HCT116 (cell line): ENCODE data around the gene ANGPTL5. TPM values are rescaled to one million over a fixed set of nuclear protein-coding genes. Genes with fewer than 3 reads are reported as not detected.
A peak's percentile ranks its signal among the peaks of the same experiment; 100 is the strongest.

ENCODE experiments used
- ATAC-seq: fragments of 200-7000 bp; cut with Tn5 transposase; 2 replicates; pipeline ENCODE4 v1.9.1; 2020; ENCODE audit warnings: mild to moderate bottlenecking, moderate library complexity
- BruUV-seq: library from RNA; stranded (reverse); fragments of 400-500 nt; replicated peaks from 2 replicates; lab custom pipeline; 2021; lab: Mats Ljungman, UMichigan
- CTCF ChIA-PET: fragments of 300-600 bp; sonication (Branson Sonifier 250); formaldehyde crosslinking; loops from one replicate; lab custom pipeline; 2021; ENCODE audit warnings: antibody characterized with exemption; lab: Charles Lee
- POLR2A ChIA-PET: fragments of 300-600, 350-600 bp; sonication (Branson Sonifier 250); formaldehyde crosslinking; loops from one replicate; lab custom pipeline; 2021; ENCODE audit warnings: antibody characterized with exemption; lab: Charles Lee
- RAD21 ChIA-PET, 2 experiments: fragments of 300-600 bp; sonication (Branson Sonifier 250); formaldehyde crosslinking; loops; one replicate each; lab custom pipeline; 2023; ENCODE audit warnings: low total read pairs in 2 of 2; ENCODE audit not compliant: uncharacterized antibody in 2 of 2, unreplicated experiment in 2 of 2, low non-redundant PET in 1 of 2; lab: Charles Lee
- DNase-seq: peaks from one replicate; pipeline ENCODE4 v3.0.0-alpha.2; 2010; ENCODE audit warnings: low read depth, low spot score
- H2AFZ ChIP-seq: fragments of 200-600 bp; shearing (Covaris generic), sonication (generic); 2 replicates; pipeline ENCODE4 v1.6.1; 2017; ENCODE audit warnings: low read depth, mixed run types, mixed read lengths, antibody characterized with exemption, low read length; ENCODE audit not compliant: poor library complexity, severe bottlenecking
- H3K27ac ChIP-seq: 2 replicates; pipeline ENCODE4 v1.5.1; 2012; ENCODE audit warnings: low read depth, low read length
- H3K27me3 ChIP-seq: fragments of 200-600 bp; sonication (generic); 2 replicates; pipeline ENCODE4 v1.6.1; 2016; ENCODE audit warnings: mixed run types, low read length, mixed read lengths; ENCODE audit not compliant: insufficient read depth
- H3K36me3 ChIP-seq, 2 experiments: fragments of 200-500 bp in 1 of 2; fragments of 200-600 bp in 1 of 2; sonication (Bioruptor generic) in 1 of 2; sonication (generic) in 1 of 2; 2 replicates each; pipeline versions ENCODE4 v1.5.1 to v1.6.1; 2014 to 2016; ENCODE audit warnings: low read length in 2 of 2, inconsistent platforms in 1 of 2, mixed read lengths in 1 of 2, mixed run types in 1 of 2; ENCODE audit not compliant: insufficient read depth in 2 of 2, control insufficient read depth in 1 of 2
- H3K4me1 ChIP-seq, 2 experiments: fragments of 200-600 bp in 1 of 2; sonication (generic) in 1 of 2; 2 replicates each; pipeline versions ENCODE4 v1.5.1 to v1.6.1; 2012 to 2017; ENCODE audit warnings: low read length in 2 of 2, inconsistent platforms in 1 of 2, mild to moderate bottlenecking in 1 of 2, mixed read lengths in 1 of 2, mixed run types in 1 of 2, moderate library complexity in 1 of 2; ENCODE audit not compliant: insufficient read depth in 2 of 2, control insufficient read depth in 1 of 2
- H3K4me2 ChIP-seq: fragments of 200-600 bp; sonication (generic); 2 replicates; pipeline ENCODE4 v1.6.1; 2017; ENCODE audit warnings: mixed run types, low read length, mixed read lengths
- H3K4me3 ChIP-seq, 2 experiments: fragments of 200-600 bp in 1 of 2; sonication (generic) in 1 of 2; replicated peaks in 1 of 2; 2 replicates each; pipeline ENCODE4 v1.5.1; 2011 to 2016; ENCODE audit warnings: low read length in 2 of 2, control low read depth in 1 of 2, low read depth in 1 of 2, mild to moderate bottlenecking in 1 of 2, mixed read lengths in 1 of 2, mixed run types in 1 of 2
- H3K79me2 ChIP-seq: fragments of 200-600 bp; sonication (generic); 2 replicates; pipeline ENCODE4 v1.6.1; 2017; ENCODE audit warnings: mild to moderate bottlenecking, mixed run types, low read length, moderate library complexity, mixed read lengths; ENCODE audit not compliant: insufficient read depth
- H3K9ac ChIP-seq: fragments of 200-600 bp; sonication (generic); 2 replicates; pipeline ENCODE4 v1.6.1; 2016; ENCODE audit warnings: low read length, mixed read lengths
- H3K9me2 ChIP-seq: fragments of 200-600 bp; sonication (generic), shearing (Covaris generic); 2 replicates; pipeline ENCODE4 v1.6.1; 2017; ENCODE audit warnings: mixed run types, mild to moderate bottlenecking, moderate library complexity; ENCODE audit not compliant: insufficient read depth
- H3K9me3 ChIP-seq, 2 experiments: fragments of 200-500 bp in 1 of 2; fragments of 200-600 bp in 1 of 2; sonication (Bioruptor generic) in 1 of 2; sonication (generic) in 1 of 2; 2 replicates each; pipeline ENCODE4 v1.6.1; 2014 to 2017; ENCODE audit warnings: low read length in 2 of 2, mixed read lengths in 2 of 2, inconsistent platforms in 1 of 2, low read depth in 1 of 2, mild to moderate bottlenecking in 1 of 2, mixed run types in 1 of 2, moderate library complexity in 1 of 2; ENCODE audit not compliant: control insufficient read depth in 1 of 2, insufficient read depth in 1 of 2
- H4K20me1 ChIP-seq: fragments of 200-600 bp; sonication (generic), shearing (Covaris generic); 2 replicates; pipeline ENCODE4 v1.6.1; 2017; ENCODE audit warnings: mixed run types, mild to moderate bottlenecking, moderate library complexity; ENCODE audit not compliant: insufficient read depth
- ATF3 ChIP-seq: IDR thresholded peaks from 2 replicates; pipeline ENCODE4 v1.6.1; 2012
- CEBPB ChIP-seq: IDR thresholded peaks from 2 replicates; pipeline ENCODE4 v1.6.1; 2012; ENCODE audit warnings: low read depth
- CTCF ChIP-seq, 3 experiments: fragments of 200-600 bp in 1 of 3; sonication (generic) in 1 of 3; IDR thresholded peaks in 2 of 3; conservative IDR thresholded peaks in 1 of 3; 2 replicates each; pipeline ENCODE4 v1.5.1; 2012 to 2017; ENCODE audit warnings: low read depth in 2 of 3, low read length in 2 of 3, antibody characterized with exemption in 1 of 3, borderline replicate concordance in 1 of 3, control low read depth in 1 of 3, mild to moderate bottlenecking in 1 of 3, mixed read lengths in 1 of 3, mixed run types in 1 of 3, moderate library complexity in 1 of 3; ENCODE audit not compliant: insufficient read depth in 1 of 3
- EGR1 ChIP-seq: IDR thresholded peaks from 2 replicates; pipeline ENCODE4 v1.6.1; 2012; ENCODE audit warnings: low read depth
- ELF1 ChIP-seq: IDR thresholded peaks from 2 replicates; pipeline ENCODE4 v1.6.1; 2012; ENCODE audit warnings: low read depth, borderline replicate concordance
- EZH2 ChIP-seq: fragments of 200-600 bp; sonication (generic); IDR thresholded peaks from 2 replicates; pipeline ENCODE4 v1.6.1; 2017; ENCODE audit warnings: antibody characterized with exemption, mixed run types
- EZH2phosphoT487 ChIP-seq: fragments of 200-600 bp; IDR thresholded peaks from 2 replicates; pipeline ENCODE4 v1.6.1; 2018; ENCODE audit warnings: antibody characterized with exemption, borderline replicate concordance
- FOSL1 ChIP-seq: IDR thresholded peaks from 2 replicates; pipeline ENCODE4 v1.6.1; 2012; ENCODE audit warnings: low read depth
- JUND ChIP-seq: IDR thresholded peaks from 2 replicates; pipeline ENCODE4 v1.6.1; 2012
- POLR2A ChIP-seq: IDR thresholded peaks from 2 replicates; pipeline ENCODE4 v1.7.0; 2011; ENCODE audit warnings: borderline replicate concordance; ENCODE audit not compliant: insufficient read depth, insufficient read length; ENCODE audit errors: extremely low read depth
- POLR2AphosphoS5 ChIP-seq: IDR thresholded peaks from 2 replicates; pipeline ENCODE4 v1.6.1; 2011; ENCODE audit warnings: mild to moderate bottlenecking, low read depth, low read length, moderate library complexity
- RAD21 ChIP-seq: IDR thresholded peaks from 2 replicates; pipeline ENCODE4 v1.6.1; 2012; ENCODE audit warnings: low read depth, mild to moderate bottlenecking
- REST ChIP-seq: IDR thresholded peaks from 2 replicates; pipeline ENCODE4 v1.6.1; 2012; ENCODE audit warnings: low read depth
- SIN3A ChIP-seq: IDR thresholded peaks from 2 replicates; pipeline ENCODE4 v1.6.1; 2012; ENCODE audit warnings: low read depth
- SP1 ChIP-seq: IDR thresholded peaks from 2 replicates; pipeline ENCODE4 v1.6.1; 2012; ENCODE audit warnings: low read depth
- SRF ChIP-seq: IDR thresholded peaks from 2 replicates; pipeline ENCODE4 v1.6.1; 2012; ENCODE audit warnings: low read depth
- TCF7L2 ChIP-seq: IDR thresholded peaks from 2 replicates; pipeline ENCODE4 v1.7.0; 2011; ENCODE audit warnings: borderline replicate concordance, inconsistent platforms; ENCODE audit not compliant: insufficient read depth, insufficient read length; ENCODE audit errors: extremely low read depth
- ZBTB33 ChIP-seq: IDR thresholded peaks from 2 replicates; pipeline ENCODE4 v1.6.1; 2011; ENCODE audit warnings: mild to moderate bottlenecking, low read length, moderate library complexity; ENCODE audit not compliant: insufficient replicate concordance; ENCODE audit errors: extremely low read depth
- ZFX ChIP-seq: fragments of 450-650 bp; IDR thresholded peaks from 2 replicates; pipeline ENCODE4 v1.6.1; 2017
- ZNF274 ChIP-seq: fragments of 200-500 bp; sonication (Bioruptor generic); IDR thresholded peaks from 2 replicates; pipeline ENCODE4 v1.6.1; 2014; ENCODE audit warnings: mild to moderate bottlenecking, low read depth, low read length, inconsistent platforms
- intact Hi-C: fragments of 100-400 bp; cut with micrococcal nuclease; formaldehyde crosslinking; loops from 2 replicates; pipeline ENCODE4 v1.10.0; 2022
- total RNA-seq: library from RNA; stranded (reverse); gene quantifications from one replicate; pipeline ENCODE4 v1.2.1, GENCODE V29; 2021; ENCODE audit not compliant: unreplicated experiment

ANGPTL5 gene
- total RNA-seq, 1 experiment from 2014 or later: not detected

- BruUV-seq: no TSS peak
- H3K27ac ChIP-seq: peak overlapping the region; percentile 67; the same call in 1 of the 2 replicates
- H3K36me3 ChIP-seq: no peaks in the 10 kb centered on the region
- H2AFZ ChIP-seq: peak overlapping the region; percentile 59
- RAD21 ChIA-PET: no interaction called here
- H3K4me1 ChIP-seq: peaks cover 5 to 23% of the 10 kb centered on the region in 2 experiments; a peak in 3 of 4 replicates
- H3K4me2 ChIP-seq: peak overlapping the region; percentile 84
- H3K4me3 ChIP-seq: peak overlapping the region; percentile 60 to 71
- no peaks in the 10 kb centered on the region for H3K27me3 ChIP-seq
- DNase-seq (no peak), ATAC-seq (no peak)
- intact Hi-C loops: no loop called here
- H3K9ac ChIP-seq: peak overlapping the region; percentile 63
- TF ChIP-seq JUND (no peak), CTCF (IDR thresholded peaks at IDR 0.05 in 2 of 3, conservative IDR thresholded peaks at IDR 0.05 in 1 of 3; ENCODE audit: borderline replicate concordance in 1 of 3, insufficient read depth in 1 of 3, low read depth in 2 of 3, low read length in 2 of 3) (no peak), TCF7L2 (no peak), RAD21 (no peak), SRF (no peak), ELF1 (no peak; the same call in 1 of the 2 replicates), ZFX (no peak), EGR1 (no peak), ATF3 (no peak), SIN3A (no peak), CEBPB (no peak), SP1 (no peak), POLR2A (no peak), EZH2 (no peak), POLR2AphosphoS5 (no peak), FOSL1 (no peak), REST (no peak), EZH2phosphoT487 (no peak), ZNF274 (no peak), ZBTB33 (no peak)
- no peaks in the 10 kb centered on the region for H3K9me3 ChIP-seq
- no peaks in the 10 kb centered on the region for H3K79me2 ChIP-seq
- CTCF ChIA-PET: no interaction called here
- H3K9me2 ChIP-seq: no peaks in the 10 kb centered on the region
- no peaks in the 10 kb centered on the region for H4K20me1 ChIP-seq
- POLR2A ChIA-PET: no interaction called here
These were observed 481 bp downstream of the ANGPTL5 start for GRCh38 chr11:101915791-101916291.
